Left ventricle myocardium inferior (tissue), 1 donor: ENCODE measurements around the gene RPL41. TPM values are rescaled to one million over a fixed set of nuclear protein-coding genes. Genes with fewer than 3 reads are reported as not detected.
A peak's percentile ranks its signal among the peaks of the same experiment; 100 is the strongest.

ENCODE experiments used
- DNase-seq: peaks from one replicate; pipeline ENCODE4 v3.0.0-alpha.2; 2020
- H3K27ac ChIP-seq: fragments of 200-600 bp; replicated peaks from 2 replicates; pipeline ENCODE4 v1.8.0; 2021
- H3K27me3 ChIP-seq: fragments of 200-600 bp; 2 replicates; pipeline ENCODE4 v1.8.0; 2021; ENCODE audit warnings: low read depth
- H3K36me3 ChIP-seq: fragments of 200-600 bp; 2 replicates; pipeline ENCODE4 v1.8.0; 2021
- H3K4me1 ChIP-seq: fragments of 200-600 bp; 2 replicates; pipeline ENCODE4 v1.8.0; 2021
- H3K4me3 ChIP-seq: fragments of 200-600 bp; 2 replicates; pipeline ENCODE4 v1.8.0; 2021; ENCODE audit warnings: mild to moderate bottlenecking, moderate library complexity
- H3K9me3 ChIP-seq: fragments of 200-600 bp; replicated peaks from 2 replicates; pipeline ENCODE4 v1.8.0; 2021
- CTCF ChIP-seq: fragments of 200-600 bp; IDR thresholded peaks from 2 replicates; pipeline ENCODE4 v1.8.0; 2021; ENCODE audit warnings: antibody characterized with exemption, mild to moderate bottlenecking, borderline replicate concordance
- intact Hi-C: fragments of 100-400 bp; cut with micrococcal nuclease; formaldehyde crosslinking; loops from one replicate; pipeline ENCODE4 v1.11.0; 2022
- total RNA-seq: library from RNA; stranded (reverse); fragmentation: NEBNext Ultra II Directional; extraction: Animal tissue kit (Norgen Biotek cat#: 25700); gene quantifications from one replicate; pipeline ENCODE4 v1.2.1, GENCODE V29; 2021
- donor health status: DM: no; HTN: yes; CAD: no; lungs with severe emphysema.

Gene RPL41
- total RNA-seq, 1 donor from 2014 or later = 1,892 TPM

GRCh38 chr12:56118688-56119357 lies 2.4 kb downstream of the RPL41 start:
- Histone ChIP-seq H3K36me3 (peaks cover 20% of the 10 kb centered on the region), H3K27me3 (no peaks in the 10 kb centered on the region), H3K9me3 (no peaks in the 10 kb centered on the region), H3K4me1 (peaks cover 74% of the 10 kb centered on the region), H3K27ac (peak overlapping the region; percentile 95), H3K4me3 (peak overlapping the region; percentile 91)
- no peak for TF ChIP-seq CTCF
- DNase-seq = no peak
- intact Hi-C loops = loop anchor here (5.0 kb wide), 2 partner anchors 38 to 73 kb away; partner anchors contain the start of gene MYL6

- peak; percentile 55 for DNase-seq
- Histone ChIP-seq H3K4me1 (peaks cover 78% of the 10 kb centered on the region), H3K9me3 (no peaks in the 10 kb centered on the region), H3K27ac (peak overlapping the region; percentile 95), H3K27me3 (no peaks in the 10 kb centered on the region), H3K4me3 (peak overlapping the region; percentile 91), H3K36me3 (peaks cover 20% of the 10 kb centered on the region)
- peak; percentile 87 for TF ChIP-seq CTCF
- intact Hi-C loops = loop anchor here (5.0 kb wide), 2 partner anchors 38 to 73 kb away; partner anchors contain the start of gene MYL6
Measured at GRCh38 chr12:56119361-56119796, 2.9 kb downstream of the RPL41 start.

GRCh38 chr12:56120158-56120846 lies 3.9 kb downstream of the RPL41 start:
- Histone ChIP-seq H3K27ac (peak overlapping the region; percentile 95), H3K27me3 (no peaks in the 10 kb centered on the region), H3K36me3 (peaks cover 20% of the 10 kb centered on the region), H3K4me1 (peaks cover 86% of the 10 kb centered on the region), H3K4me3 (peak overlapping the region; percentile 91), H3K9me3 (no peaks in the 10 kb centered on the region)
- intact Hi-C loops = no loop called here
- DNase-seq = no peak
- no peak for TF ChIP-seq CTCF

- Histone ChIP-seq H3K9me3 (no peaks in the 10 kb centered on the region), H3K27me3 (no peaks in the 10 kb centered on the region), H3K4me1 (peaks cover 91% of the 10 kb centered on the region), H3K4me3 (no peak overlapping the region), H3K27ac (peak overlapping the region; percentile 95), H3K36me3 (peaks cover 20% of the 10 kb centered on the region)
- no peak for TF ChIP-seq CTCF
- intact Hi-C loops = no loop called here
- no peak for DNase-seq
Measured at GRCh38 chr12:56121204-56121870, 4.9 kb downstream of the RPL41 start.

- intact Hi-C loops = no loop called here
- peaks cover 20% of the 10 kb centered on the region for H3K36me3 ChIP-seq
- no peaks in the 10 kb centered on the region for H3K27me3 ChIP-seq
- peak overlapping the region; percentile 95 for H3K27ac ChIP-seq
- H3K4me3 ChIP-seq = no peak overlapping the region
- TF ChIP-seq CTCF = no peak
- DNase-seq = no peak
- no peaks in the 10 kb centered on the region for H3K9me3 ChIP-seq
- peaks cover 94% of the 10 kb centered on the region for H3K4me1 ChIP-seq
Measured at GRCh38 chr12:56122637-56123036, 6.2 kb downstream of the RPL41 start.
